A549 (cell line): ENCODE measurements around the gene LRRC4C. TPM values are rescaled to one million over a fixed set of nuclear protein-coding genes. Genes with fewer than 3 reads are reported as not detected.

ENCODE experiments used
- ATAC-seq, 2 experiments: fragments of 200-7000 bp in 1 of 2; fragments of >200 bp in 1 of 2; cut with Nextera tagmentation in 1 of 2; cut with Tn5 transposase in 1 of 2; 3 replicates each; pipeline versions ENCODE4 v1.8.0 to v1.9.1; 2018 to 2020; ENCODE audit warnings: mild to moderate bottlenecking in 1 of 2, moderate library complexity in 1 of 2
- CTCF ChIA-PET: fragments of 300-600 bp; sonication (Branson Sonifier 250); formaldehyde crosslinking; extraction: SDS; loops from one replicate; lab custom pipeline; 2021; ENCODE audit warnings: antibody characterized with exemption, inconsistent platforms; lab: Yijun Ruan, JAX
- POLR2A ChIA-PET: fragments of 350-600 bp; formaldehyde crosslinking; extraction: SDS; loops from one replicate; lab custom pipeline; 2021; ENCODE audit warnings: antibody characterized with exemption, inconsistent platforms; lab: Yijun Ruan, JAX
- DNase-seq, 2 experiments: peaks; one replicate each; pipeline versions ENCODE4 v3.0.0 to v3.0.0-alpha.2; 2011 to 2016; ENCODE audit warnings: low read depth in 1 of 2, low spot score in 1 of 2
- FAIRE-seq: peaks from 2 replicates; lab custom pipeline; 2011; peaks lifted over from hg19 to GRCh38; lab: Jason Lieb, UNC
- H3K27ac ChIP-seq, 2 experiments: fragments of >200 bp; sonication (Bioruptor Twin); formaldehyde crosslinking; 3 replicates each; pipeline ENCODE4 v1.5.1; 2016 to 2017
- H3K4me1 ChIP-seq: fragments of >200 bp; sonication (Bioruptor Twin); formaldehyde crosslinking; 3 replicates; pipeline ENCODE4 v1.6.1; 2016
- H3K4me2 ChIP-seq: fragments of >200 bp; sonication (Bioruptor Twin); formaldehyde crosslinking; 3 replicates; pipeline ENCODE4 v1.6.1; 2016
- H3K4me3 ChIP-seq: fragments of >200 bp; sonication (Bioruptor Twin); formaldehyde crosslinking; 3 replicates; pipeline ENCODE4 v1.5.1; 2016
- H3K9me3 ChIP-seq: fragments of >200 bp; sonication (Bioruptor Twin); formaldehyde crosslinking; 3 replicates; pipeline ENCODE4 v1.6.1; 2016
- ATOH8 ChIP-seq: fragments of 250-450 bp; sonication (Bioruptor Pico); IDR thresholded peaks from 2 replicates; pipeline ENCODE4 v1.5.0; 2020; ENCODE audit warnings: low read depth, mild to moderate bottlenecking, moderate library complexity
- BCL3 ChIP-seq: fragments of >200 bp; sonication (Bioruptor Twin); formaldehyde crosslinking; IDR thresholded peaks from 3 replicates; pipeline ENCODE4 v1.6.1; 2016
- BHLHE40 ChIP-seq: IDR thresholded peaks from 2 replicates; pipeline ENCODE4 v1.6.1; 2012; ENCODE audit warnings: low read depth, low read length, inconsistent platforms
- CBX8 ChIP-seq: fragments of 200-600 bp; sonication (generic); IDR thresholded peaks from 2 replicates; pipeline ENCODE4 v1.6.1; 2016
- CHD2 ChIP-seq: fragments of 150-350 bp; IDR thresholded peaks from 2 replicates; pipeline ENCODE4 v1.6.1; 2014; ENCODE audit warnings: low read length; ENCODE audit not compliant: partially characterized antibody
- CHD4 ChIP-seq: fragments of 200-600 bp; sonication (generic); IDR thresholded peaks from 2 replicates; pipeline ENCODE4 v1.6.1; 2016; ENCODE audit warnings: antibody characterized with exemption, mild to moderate bottlenecking, borderline replicate concordance
- CTCF ChIP-seq: fragments of >200 bp; sonication (Bioruptor Twin); formaldehyde crosslinking; IDR thresholded peaks from 3 replicates; pipeline ENCODE4 v1.5.1; 2016
- E2F6 ChIP-seq: IDR thresholded peaks from 2 replicates; pipeline ENCODE4 v1.6.1; 2012; ENCODE audit warnings: low read depth, borderline replicate concordance
- EP300 ChIP-seq, 2 experiments: fragments of >200 bp; sonication (Bioruptor Twin); formaldehyde crosslinking; IDR thresholded peaks; 2 replicates in 1 of 2; 3 replicates in 1 of 2; pipeline ENCODE4 v1.6.1; 2016 to 2017
- ESRRA ChIP-seq: fragments of 150-350 bp; IDR thresholded peaks from 2 replicates; pipeline ENCODE4 v1.6.1; 2014; ENCODE audit warnings: mild to moderate bottlenecking, low read length, borderline replicate concordance
- FOXS1 ChIP-seq: fragments of 250-450 bp; sonication (Bioruptor Pico); IDR thresholded peaks from 2 replicates; pipeline ENCODE4 v1.5.0; 2020; ENCODE audit warnings: mild to moderate bottlenecking, moderate library complexity
- GATA3 ChIP-seq: IDR thresholded peaks from 2 replicates; pipeline ENCODE4 v1.6.1; 2012; ENCODE audit warnings: borderline replicate concordance
- JUN ChIP-seq, 2 experiments: fragments of >200 bp; sonication (Bioruptor Twin); formaldehyde crosslinking; IDR thresholded peaks; 2 replicates in 1 of 2; 3 replicates in 1 of 2; pipeline ENCODE4 v1.6.1; 2016 to 2017
- KDM5A ChIP-seq: fragments of 200-600 bp; sonication (generic); IDR thresholded peaks from 2 replicates; pipeline ENCODE4 v1.6.1; 2016; ENCODE audit warnings: antibody characterized with exemption, mild to moderate bottlenecking
- MAFK ChIP-seq: fragments of 450-650 bp; IDR thresholded peaks from 2 replicates; pipeline ENCODE4 v1.6.1; 2014; ENCODE audit not compliant: partially characterized antibody
- NFE2L2 ChIP-seq: fragments of 150-350 bp; conservative IDR thresholded peaks from 2 replicates; pipeline ENCODE4 v1.6.1; 2014; ENCODE audit warnings: low read length
- NPAS2 ChIP-seq: fragments of 250-450 bp; sonication (Bioruptor Pico); IDR thresholded peaks from 2 replicates; pipeline ENCODE4 v1.8.0; 2022; ENCODE audit warnings: mild to moderate bottlenecking, moderate library complexity, borderline replicate concordance
- RAD21 ChIP-seq, 2 experiments: fragments of >200 bp in 1 of 2; sonication (Bioruptor Twin) in 1 of 2; formaldehyde crosslinking in 1 of 2; IDR thresholded peaks in 1 of 2; conservative IDR thresholded peaks in 1 of 2; 2 replicates in 1 of 2; 3 replicates in 1 of 2; pipeline ENCODE4 v1.6.1; 2012 to 2018; ENCODE audit warnings: inconsistent platforms in 1 of 2
- RNF2 ChIP-seq: fragments of 200-600 bp; sonication (generic); IDR thresholded peaks from 2 replicates; pipeline ENCODE4 v1.6.1; 2016; ENCODE audit warnings: low read depth, mild to moderate bottlenecking, antibody characterized with exemption, moderate library complexity, borderline replicate concordance
- SREBF2 ChIP-seq: fragments of 450-650 bp; IDR thresholded peaks from 2 replicates; pipeline ENCODE4 v1.6.1; 2014; ENCODE audit warnings: mild to moderate bottlenecking, moderate library complexity
- TP53 ChIP-seq: fragments of 250-450 bp; sonication (Bioruptor Pico); IDR thresholded peaks from 2 replicates; pipeline ENCODE4 v1.5.0; 2021; ENCODE audit warnings: mild to moderate bottlenecking, moderate library complexity
- USF2 ChIP-seq: fragments of 450-650 bp; IDR thresholded peaks from 2 replicates; pipeline ENCODE4 v1.6.1; 2014; ENCODE audit warnings: antibody characterized with exemption
- ZNF302 ChIP-seq: fragments of 250-450 bp; sonication (Bioruptor Pico); IDR thresholded peaks from 2 replicates; pipeline ENCODE4 v1.9.0; 2021; ENCODE audit warnings: inconsistent platforms, mild to moderate bottlenecking, moderate library complexity
- WGBS: methylation state at CpG from one replicate; pipeline ENCODE4 v1.1.6; 2017; ENCODE audit errors: missing lambda C conversion rate; 5-methylcytosine and 5-hydroxymethylcytosine counted together
- polyA plus RNA-seq, 4 experiments: library from polyadenylated mRNA; depleted of rRNA in 3 of 4; stranded (reverse); fragments of >200 nt; fragmentation: RNase III in 1 of 4; extraction: RNeasy Plus Mini Kit Qiagen cat#74134 plus additional on column Dnase treatment in 1 of 4; gene quantifications; 2 replicates in 3 of 4; 3 replicates in 1 of 4; pipeline ENCODE4 v1.2.3, GENCODE V29; 2011 to 2017

LRRC4C gene
- polyA plus RNA-seq, 2 of the 4 experiments (the other 2 are of a cell fraction): not detected

GRCh38 chr11:40974186-40974795 lies 485.2 kb downstream of the LRRC4C start:
- no peaks in the 10 kb centered on the region for H3K4me1 ChIP-seq
- no peak overlapping the region for H3K27ac ChIP-seq
- FAIRE-seq (no peak), ATAC-seq (no peak), DNase-seq (no peak)
- 7% methylated on average over 3 of the region's 3 CpGs for WGBS
- POLR2A ChIA-PET: no interaction called here
- H3K4me2 ChIP-seq: no peak overlapping the region
- H3K9me3 ChIP-seq: no peaks in the 10 kb centered on the region
- no peak overlapping the region for H3K4me3 ChIP-seq
- TF ChIP-seq KDM5A: no peak
- TF ChIP-seq EP300 (IDR thresholded peaks at IDR 0.05): no peak
- TF ChIP-seq JUN (IDR thresholded peaks at IDR 0.05): no peak
- CTCF ChIA-PET: interaction anchor here (0.9 kb wide), 1 partner anchor 189 kb away, joined by 3 read pairs; no protein-coding TSS in a partner anchor

GRCh38 chr11:40958707-40959106 lies 500.7 kb downstream of the LRRC4C start:
- no peak for ATAC-seq
- CTCF ChIA-PET: no interaction called here
- no peaks in the 10 kb centered on the region for H3K9me3 ChIP-seq
- H3K4me3 ChIP-seq: no peak overlapping the region
- H3K27ac ChIP-seq: no peak overlapping the region
- no peaks in the 10 kb centered on the region for H3K4me1 ChIP-seq
- TF ChIP-seq ESRRA: no peak
- TF ChIP-seq CTCF: no peak
- TF ChIP-seq CBX8: no peak
- no peak for TF ChIP-seq NPAS2 (CRISPR knock-in tag)
- TF ChIP-seq ATOH8 (CRISPR knock-in tag): no peak
- TF ChIP-seq BCL3: no peak
- TF ChIP-seq CHD4: no peak
- TF ChIP-seq TP53 (CRISPR knock-in tag): no peak
- TF ChIP-seq CHD2: no peak
- no peak for TF ChIP-seq E2F6
- no peak for TF ChIP-seq GATA3
- no peak for TF ChIP-seq USF2
- TF ChIP-seq FOXS1: no peak
- DNase-seq: no peak
- POLR2A ChIA-PET: no interaction called here
- no peak for FAIRE-seq
- no peak overlapping the region for H3K4me2 ChIP-seq

GRCh38 chr11:40952479-40952878 lies 507.0 kb downstream of the LRRC4C start:
- FAIRE-seq (no peak), ATAC-seq (no peak), DNase-seq (no peak)
- Histone ChIP-seq H3K9me3 (0 out of 3 replicates have a peak, but pooled peaks cover 2% of the 10 kb centered on the region), H3K4me2 (no peak overlapping the region), H3K4me3 (no peak overlapping the region), H3K27ac (no peak overlapping the region), H3K4me1 (no peaks in the 10 kb centered on the region)
- CTCF ChIA-PET: no interaction called here
- POLR2A ChIA-PET: no interaction called here
- WGBS: 3% methylated on average over 1 of the region's 1 CpG
- TF ChIP-seq BCL3 (no peak), BHLHE40 (no peak), RNF2 (no peak), JUN (IDR thresholded peaks at IDR 0.05) (no peak), ZNF302 (CRISPR knock-in tag) (no peak), TP53 (CRISPR knock-in tag) (no peak), CTCF (no peak), NFE2L2 (no peak), RAD21 (conservative IDR thresholded peaks at IDR 0.05 in 1 of 2, IDR thresholded peaks at IDR 0.05 in 1 of 2) (no peak), E2F6 (no peak), SREBF2 (no peak), MAFK (no peak), ESRRA (no peak)
